Vagina (tissue), 2 donors: ENCODE data around the gene SHISAL2A.

Experiments used
- CTCF ChIP-seq, 3 experiments: fragments of 450-650 bp in 2 of 3; fragments of 200-600 bp in 1 of 3; sonication (generic) in 1 of 3; IDR thresholded peaks; one replicate each; pipeline ENCODE4 v1.5.1; 2017 to 2019; ENCODE audit warnings: antibody characterized with exemption in 3 of 3, mild to moderate bottlenecking in 2 of 3, moderate library complexity in 2 of 3
- POLR2A ChIP-seq, 2 donors: fragments of 450-650 bp; IDR thresholded peaks; one replicate each; pipeline ENCODE4 v1.6.1; 2017; ENCODE audit warnings: antibody characterized with exemption in 2 of 2, mild to moderate bottlenecking in 2 of 2, moderate library complexity in 2 of 2
- POLR2AphosphoS5 ChIP-seq, 2 donors: sonication (generic); formaldehyde crosslinking; IDR thresholded peaks; one replicate each; pipeline ENCODE4 v1.9.0; 2017; ENCODE audit warnings: antibody characterized with exemption in 2 of 2, mild to moderate bottlenecking in 2 of 2, low read depth in 1 of 2; ENCODE audit not compliant: insufficient read depth in 1 of 2

- no peak for TF ChIP-seq POLR2A (IDR thresholded peaks at IDR 0.05)
- TF ChIP-seq CTCF (IDR thresholded peaks at IDR 0.05), result no peak
- TF ChIP-seq POLR2AphosphoS5 (IDR thresholded peaks at IDR 0.05; ENCODE audit: insufficient read depth in 1 of 2, low read depth in 1 of 2), result no peak
Measured at GRCh38 chr1:52659356-52659755, 26.4 kb downstream of the SHISAL2A start.
